DMS53 treated with DMSO at 0.1 percent for 48 hours (cell line): ENCODE data around the gene CHD5.

Experiments
- DNase-seq: peaks from one replicate; lab custom pipeline; 2025; ENCODE audit not compliant: unreplicated experiment; lab: John Stamatoyannopoulos, UW

Gene CHD5

DNA sequence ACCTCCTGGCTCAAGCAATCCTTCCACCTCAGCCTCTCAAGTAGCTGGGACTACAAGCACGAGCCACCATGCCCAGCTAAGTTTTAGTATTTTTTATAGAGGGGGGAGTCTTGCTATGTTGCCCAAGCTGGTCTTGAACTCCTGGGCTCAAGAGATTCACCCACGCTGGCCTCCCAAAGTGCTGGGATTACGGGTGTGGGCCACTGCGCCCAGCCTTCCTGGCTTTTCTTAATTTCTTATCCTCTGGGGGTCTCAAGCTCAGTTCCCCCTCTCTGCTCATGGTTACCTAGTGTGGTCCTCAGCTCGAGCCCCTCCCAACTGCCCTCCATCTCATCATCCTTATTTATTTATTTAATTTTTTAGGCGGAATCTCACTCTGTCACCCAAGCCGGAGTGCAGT is 22.1 kb upstream of the CHD5 start:
- DNase-seq: no peak

- DNase-seq: no peak
Measured at GRCh38 chr1:6200188-6200809, 20.2 kb upstream of the CHD5 start.

DNA sequence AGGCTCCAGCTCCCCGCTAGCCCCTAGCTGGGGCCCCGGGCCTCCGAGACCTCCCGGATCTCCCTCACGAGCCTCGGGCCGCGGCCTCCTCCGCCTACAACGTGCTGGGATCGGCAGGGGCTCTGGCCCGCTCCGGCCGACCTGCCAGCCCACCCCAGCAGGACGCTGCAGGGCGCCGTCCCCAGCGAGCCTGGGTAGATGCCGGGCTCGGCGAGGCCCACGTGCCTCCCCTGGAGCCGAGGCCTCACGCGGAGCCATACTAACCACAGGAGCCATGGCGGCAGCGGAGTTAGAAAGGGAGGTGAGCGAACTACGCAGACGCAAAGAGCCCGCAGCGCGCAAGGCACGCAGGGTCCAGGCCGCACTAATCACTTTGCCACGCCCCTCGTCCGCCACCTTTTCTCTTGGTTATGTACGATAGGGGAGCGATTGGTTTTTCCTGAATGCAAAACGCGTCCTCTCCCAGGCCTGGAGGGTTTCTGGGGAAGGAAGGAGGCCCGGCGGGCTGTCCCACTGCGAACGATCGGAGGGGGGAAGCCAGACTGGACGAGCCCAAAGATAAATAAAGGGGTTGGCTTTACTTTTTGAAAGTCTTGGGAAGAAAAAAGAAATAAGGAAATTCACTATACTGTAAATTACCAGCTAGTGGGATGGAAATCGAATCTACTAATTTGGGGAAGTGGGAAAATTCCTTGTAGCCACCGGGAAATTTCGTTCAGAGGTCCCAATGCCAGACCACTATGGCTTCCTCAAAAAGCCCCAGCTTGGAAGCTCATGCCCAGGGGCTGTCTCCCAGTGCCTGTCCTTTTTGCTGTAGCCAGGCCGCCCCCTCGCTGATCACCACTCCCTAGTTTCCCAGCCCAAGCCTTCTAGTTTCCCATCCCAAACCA is 19.4 kb upstream of the CHD5 start, which contains the start of gene RPL22:
RPL22 (minus strand) TSS at position 298 of the 890 bp plus-strand sequence; CDS start at position 276, 22 bp downstream.
- peak; percentile 99 for DNase-seq

DNA sequence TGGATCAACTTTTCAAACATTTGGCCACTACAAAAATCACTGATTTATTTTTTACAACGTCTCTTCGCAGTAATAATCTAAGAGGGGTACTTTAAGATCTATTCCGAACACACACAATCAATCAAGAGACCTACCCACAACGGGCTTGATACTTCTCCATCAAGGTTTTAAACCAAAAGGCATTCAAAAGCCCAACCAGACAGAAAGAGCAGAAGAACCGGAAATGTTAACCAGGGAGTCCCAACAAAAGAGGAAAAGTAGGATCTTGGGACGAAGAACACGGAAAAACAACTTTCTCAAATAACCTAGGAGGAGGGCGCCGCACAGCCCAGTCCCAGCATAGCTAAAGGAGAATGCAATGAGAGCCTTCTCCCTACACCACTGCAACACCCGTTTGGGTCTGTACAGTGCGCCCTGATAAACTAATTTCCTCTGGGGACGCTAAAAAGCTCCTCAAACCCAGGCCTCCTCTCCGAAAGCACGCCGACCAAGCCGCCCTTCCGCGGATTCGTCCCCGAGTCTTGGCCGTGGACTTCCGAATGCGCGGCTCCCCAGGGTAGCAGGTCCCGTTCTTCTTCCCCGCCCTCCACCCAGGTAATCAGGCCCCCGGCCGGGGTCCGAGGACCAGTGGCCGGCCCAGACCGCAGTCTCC is 18.7 kb upstream of the CHD5 start:
- no peak for DNase-seq

GRCh38 chr1:6197746-6198427 is 17.8 kb upstream of the CHD5 start:
- DNase-seq: no peak

DNA sequence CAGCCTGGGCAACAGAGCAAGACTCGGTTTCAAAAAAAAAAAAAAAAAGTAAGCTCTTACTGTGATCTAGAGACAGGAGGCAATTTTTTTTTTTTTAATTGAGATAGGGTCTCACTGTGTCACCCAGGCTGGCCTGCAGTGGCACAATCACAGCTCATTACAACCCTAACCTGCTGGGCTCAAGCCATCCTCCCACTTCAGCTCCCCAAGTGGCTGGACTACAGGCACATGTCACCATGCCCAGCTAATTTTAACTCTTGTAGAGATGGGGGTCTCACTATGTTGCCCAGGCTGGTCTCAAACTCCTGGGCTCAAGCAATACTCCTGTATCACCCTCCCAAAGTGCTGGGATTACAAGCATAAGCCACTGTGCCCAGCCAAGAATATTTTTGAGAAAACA is 11.8 kb upstream of the CHD5 start:
- no peak for DNase-seq

GRCh38 chr1:6188466-6188865 is 8.3 kb upstream of the CHD5 start:
- no peak for DNase-seq

DNA sequence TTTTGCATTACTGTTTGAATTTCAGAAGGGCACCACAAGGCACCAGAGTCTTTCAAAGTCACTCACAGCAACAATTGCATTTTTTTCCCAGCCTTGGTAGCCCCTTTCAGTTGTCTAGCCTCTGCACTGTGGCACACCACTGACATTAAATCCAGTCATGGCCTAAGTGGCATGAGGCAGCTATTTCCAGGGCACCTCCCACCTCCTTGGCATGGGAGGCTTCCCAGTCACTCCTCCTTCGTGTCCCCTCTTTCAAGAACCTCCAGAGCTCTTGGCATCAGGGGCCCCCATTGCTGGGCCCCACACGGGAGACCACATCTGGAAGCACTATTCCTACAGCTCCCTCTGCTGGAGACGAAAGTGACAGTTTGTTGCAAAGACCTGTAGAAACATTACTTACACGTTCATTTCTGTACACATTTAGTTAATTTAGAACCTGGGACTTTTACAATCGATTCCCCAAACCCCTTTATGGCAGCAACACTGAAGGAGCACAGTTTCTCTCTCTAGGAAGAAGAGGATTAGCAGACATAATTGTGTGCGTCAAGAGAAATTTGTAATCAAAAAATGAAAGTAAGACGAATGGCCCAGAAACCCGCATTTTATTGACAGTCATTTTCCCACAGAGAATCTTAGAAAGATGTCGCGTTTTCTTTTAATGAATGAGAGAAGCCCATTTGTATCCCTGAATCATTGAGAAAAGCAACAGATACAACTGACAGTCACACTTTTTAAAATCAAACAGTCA is 5.7 kb upstream of the CHD5 start:
- DNase-seq: no peak

DNA sequence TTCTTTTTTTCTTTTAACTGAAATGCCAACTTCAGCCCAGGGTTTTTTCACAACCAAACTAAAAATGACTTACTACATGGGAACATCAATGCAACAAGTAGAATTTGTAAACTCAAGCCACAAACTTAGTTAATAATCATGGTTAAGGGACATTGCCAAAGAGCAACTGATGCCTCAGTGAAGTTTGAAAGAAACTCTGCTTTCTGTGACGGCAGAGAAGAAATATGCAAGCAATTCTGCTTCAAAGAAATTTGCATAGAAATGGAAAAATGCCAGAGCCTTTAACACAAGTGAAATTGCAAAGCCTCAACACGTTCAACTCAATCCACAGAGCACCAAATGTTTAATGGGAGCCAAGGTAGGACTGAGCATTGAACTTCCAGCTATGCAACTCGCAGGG is 5.0 kb upstream of the CHD5 start:
- DNase-seq: no peak

GRCh38 chr1:6184083-6184783 is 4.1 kb upstream of the CHD5 start:
- DNase-seq: no peak

DNA sequence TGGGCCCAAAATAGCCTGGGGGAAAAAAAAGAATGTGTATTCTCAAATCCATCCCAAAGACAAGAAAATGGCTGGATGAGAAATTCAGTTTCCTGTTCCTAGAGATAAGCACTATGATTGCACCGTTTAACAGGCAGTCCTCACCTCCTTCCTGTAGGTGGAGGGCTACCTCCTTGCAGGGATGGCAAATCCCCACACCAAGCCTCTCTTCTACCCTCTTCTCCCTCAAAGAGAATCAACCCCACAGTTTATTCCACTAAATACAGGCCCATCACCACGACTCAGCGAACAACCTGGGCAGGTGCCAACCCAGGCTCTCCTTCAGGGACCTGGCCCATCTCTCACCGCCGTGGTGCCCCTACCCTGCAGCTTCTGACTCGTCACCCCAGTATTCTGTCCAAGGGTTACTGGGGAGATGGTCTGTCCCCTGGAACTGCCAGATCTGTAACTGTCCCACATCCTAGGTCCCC is 3.4 kb upstream of the CHD5 start:
- peak; percentile 18 for DNase-seq

- DNase-seq: no peak
Measured at GRCh38 chr1:6181347-6181770, 1.2 kb upstream of the CHD5 start.

- no peak for DNase-seq
Measured at GRCh38 chr1:6180707-6181311, 688 bp upstream of the CHD5 start.

DNA sequence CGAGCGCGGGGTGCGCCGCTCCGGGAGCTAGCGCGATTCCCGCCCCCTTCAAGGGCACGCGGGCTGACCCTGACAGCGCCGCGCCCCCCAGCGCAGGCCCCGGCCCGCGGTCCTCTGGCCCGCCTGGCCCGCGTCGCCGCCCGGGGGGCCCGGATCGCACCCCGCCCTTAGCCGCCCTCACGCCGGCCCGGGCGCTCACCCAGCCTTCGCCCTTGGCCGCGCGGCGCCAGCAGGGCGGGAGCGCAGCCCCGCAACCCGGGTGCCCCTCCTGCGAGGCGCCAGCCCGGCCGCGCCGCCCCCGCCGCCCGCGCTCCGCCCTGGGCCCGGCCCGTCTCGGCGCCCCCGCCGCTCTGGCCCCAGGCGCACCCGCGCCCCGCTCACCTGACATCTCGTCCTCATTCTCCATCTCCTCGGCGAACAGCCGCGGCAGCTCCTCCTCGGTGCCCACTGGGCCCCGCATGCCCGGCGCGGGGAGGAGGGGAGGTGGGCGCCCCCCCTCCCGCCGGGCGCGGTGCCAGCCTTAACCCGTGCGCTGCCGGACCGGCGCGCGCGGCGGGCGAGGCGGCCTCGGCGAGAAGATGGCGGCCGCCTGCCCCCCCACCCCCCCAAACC is 451 bp downstream of the CHD5 start:
- no peak for DNase-seq

GRCh38 chr1:6178751-6179563 is 1.2 kb downstream of the CHD5 start:
- no peak for DNase-seq

DNA sequence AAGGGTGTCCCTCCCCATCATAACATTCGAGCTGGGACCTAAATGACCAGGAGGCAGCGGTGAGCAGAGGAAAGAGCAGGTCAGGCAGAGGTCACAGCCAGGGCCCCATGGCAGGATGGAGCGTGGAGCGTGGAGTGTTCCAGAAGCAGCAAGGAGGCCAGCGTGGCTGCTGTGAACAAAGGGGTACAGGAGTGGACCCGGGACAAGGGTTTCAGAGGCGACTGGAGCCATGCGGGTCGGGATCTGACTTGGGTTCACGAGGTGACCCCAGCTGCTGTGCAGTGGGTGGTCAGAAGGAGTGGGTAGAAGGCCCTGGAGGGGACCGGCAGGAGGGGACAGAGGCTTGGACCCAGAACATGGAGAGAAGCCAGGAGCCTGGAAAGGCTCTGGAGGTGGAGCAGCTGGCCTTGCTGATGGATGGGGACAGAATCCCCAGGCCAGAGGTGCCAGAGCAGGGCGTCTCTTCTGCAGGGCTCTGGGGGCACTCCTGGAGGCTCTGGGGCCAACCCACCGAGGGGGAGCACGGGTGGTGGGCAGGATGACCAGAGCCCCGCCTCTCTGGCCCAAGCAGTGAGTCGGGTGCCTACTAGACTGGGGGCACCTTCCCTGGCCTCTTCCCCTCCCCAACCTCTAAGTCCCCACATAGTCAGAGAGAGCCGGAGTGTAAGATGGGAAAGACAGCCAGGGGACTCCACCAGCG is 2.3 kb downstream of the CHD5 start:
- DNase-seq: no peak

- DNase-seq: no peak
Measured at GRCh38 chr1:6176779-6177178, 3.3 kb downstream of the CHD5 start.

DNA sequence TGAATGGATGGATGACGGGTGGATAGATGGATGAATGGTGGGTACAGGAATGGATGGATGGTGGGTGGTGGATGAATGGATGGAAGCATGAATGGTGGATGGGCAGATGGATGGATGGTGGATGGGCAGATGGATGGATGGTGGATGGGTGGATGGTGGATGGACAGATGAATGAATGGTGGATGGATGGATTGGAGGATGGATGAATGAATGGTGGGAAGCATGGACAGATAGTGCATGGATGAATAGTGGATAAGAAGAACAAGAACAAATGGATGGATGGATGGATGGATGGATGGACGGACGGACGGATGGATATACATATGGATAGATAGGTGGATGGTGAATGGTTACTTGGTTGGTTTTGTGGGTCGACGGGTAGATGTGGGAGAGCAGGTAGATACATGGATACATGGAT is 4.7 kb downstream of the CHD5 start:
- DNase-seq: no peak
